Measurements from ENCODE around the gene SGSH.

The SGSH gene

GRCh38 chr17:80219013-80219762 lies 945 bp downstream of the SGSH start:
- H3K27me3 ChIP-seq, result peaks cover 82% of the 10 kb centered on the region
- TF ChIP-seq CTCF (IDR thresholded peaks at IDR 0.05), result no peak
- H3K4me3 ChIP-seq (ENCODE audit: low read depth in 1 of 2, low read length in 1 of 2), result peak overlapping the region; percentile 64 to 82
- no peaks in the 10 kb centered on the region for H3K9me3 ChIP-seq
- H3K27ac ChIP-seq, result peak overlapping the region; percentile 77
- no peaks in the 10 kb centered on the region for H3K36me3 ChIP-seq
- H3K4me1 ChIP-seq (ENCODE audit: control insufficient read depth in 1 of 2, insufficient read depth in 1 of 2, low read depth in 1 of 2, low read length in 1 of 2), result peaks cover 15% of the 10 kb centered on the region in 2 experiments

- no peak overlapping the region for H3K27ac ChIP-seq
- H3K4me1 ChIP-seq (ENCODE audit: control insufficient read depth in 1 of 2, insufficient read depth in 1 of 2, low read depth in 1 of 2, low read length in 1 of 2), result peaks cover 15 to 18% of the 10 kb centered on the region in 2 experiments
- peaks cover 74% of the 10 kb centered on the region for H3K27me3 ChIP-seq
- no peaks in the 10 kb centered on the region for H3K9me3 ChIP-seq
- TF ChIP-seq CTCF (IDR thresholded peaks at IDR 0.05), result no peak
- no peaks in the 10 kb centered on the region for H3K36me3 ChIP-seq
- H3K4me3 ChIP-seq (ENCODE audit: low read depth in 1 of 2, low read length in 1 of 2), result no peak overlapping the region
Observed at GRCh38 chr17:80218391-80218790, 1.7 kb downstream of the SGSH start.

GRCh38 chr17:80217703-80218362 lies 2.3 kb downstream of the SGSH start:
- H3K36me3 ChIP-seq, result no peaks in the 10 kb centered on the region
- no peak overlapping the region for H3K4me3 ChIP-seq (ENCODE audit: low read depth in 1 of 2, low read length in 1 of 2)
- no peak overlapping the region for H3K27ac ChIP-seq
- H3K4me1 ChIP-seq (ENCODE audit: control insufficient read depth in 1 of 2, insufficient read depth in 1 of 2, low read depth in 1 of 2, low read length in 1 of 2), result peaks cover 15 to 23% of the 10 kb centered on the region in 2 experiments
- no peaks in the 10 kb centered on the region for H3K9me3 ChIP-seq
- TF ChIP-seq CTCF (IDR thresholded peaks at IDR 0.05), result no peak
- H3K27me3 ChIP-seq, result peaks cover 69% of the 10 kb centered on the region

GRCh38 chr17:80216473-80217456 lies 3.4 kb downstream of the SGSH start:
- Histone ChIP-seq H3K4me1 (ENCODE audit: control insufficient read depth in 1 of 2, insufficient read depth in 1 of 2, low read depth in 1 of 2, low read length in 1 of 2) (peaks cover 15 to 26% of the 10 kb centered on the region in 2 experiments), H3K36me3 (no peaks in the 10 kb centered on the region)
- TF ChIP-seq CTCF (IDR thresholded peaks at IDR 0.05), result no peak

GRCh38 chr17:80214878-80215210 lies 5.3 kb downstream of the SGSH start:
- H3K36me3 ChIP-seq, result no peaks in the 10 kb centered on the region
- TF ChIP-seq CTCF (IDR thresholded peaks at IDR 0.05), result no peak
- H3K27me3 ChIP-seq, result peaks cover 39% of the 10 kb centered on the region
- H3K27ac ChIP-seq, result no peak overlapping the region
- peaks cover 8 to 22% of the 10 kb centered on the region in 2 experiments for H3K4me1 ChIP-seq (ENCODE audit: control insufficient read depth in 1 of 2, insufficient read depth in 1 of 2, low read depth in 1 of 2, low read length in 1 of 2)
- H3K9me3 ChIP-seq, result no peaks in the 10 kb centered on the region
- H3K4me3 ChIP-seq (ENCODE audit: low read depth in 1 of 2, low read length in 1 of 2), result no peak overlapping the region

More at GRCh38 chr17:80216473-80217456, 3.4 kb downstream of the SGSH start:
- Histone ChIP-seq H3K4me3 (ENCODE audit: low read depth in 1 of 2, low read length in 1 of 2) (no peak overlapping the region), H3K9me3 (no peaks in the 10 kb centered on the region), H3K27me3 (peaks cover 58% of the 10 kb centered on the region), H3K27ac (no peak overlapping the region)
